HepG2 (cell line): ENCODE results near the gene GDF9. TPM values are rescaled to one million over a fixed set of nuclear protein-coding genes. Genes with fewer than 3 reads are reported as not detected.

Experiments used
- ATF5 ChIP-seq: sonication (generic); formaldehyde crosslinking; IDR thresholded peaks from 2 replicates; pipeline ENCODE4 v1.4.0; 2020; ENCODE audit warnings: mild to moderate bottlenecking, low read depth, missing genetic modification reagents
- BHLHE40 ChIP-seq: IDR thresholded peaks from 2 replicates; pipeline ENCODE4 v1.6.1; 2011; ENCODE audit warnings: low read length, improper control_type of control experiment
- CCDC6 ChIP-seq: sonication (generic); formaldehyde crosslinking; IDR thresholded peaks from 2 replicates; pipeline ENCODE4 v1.8.1; 2022; ENCODE audit warnings: mild to moderate bottlenecking, missing genetic modification reagents, moderate library complexity
- CEBPG ChIP-seq: IDR thresholded peaks from 2 replicates; pipeline ENCODE4 v1.6.1; 2016
- EED ChIP-seq: sonication (generic); formaldehyde crosslinking; IDR thresholded peaks from 2 replicates; pipeline ENCODE4 v1.5.0; 2020; ENCODE audit warnings: mild to moderate bottlenecking, missing genetic modification reagents
- GLMP ChIP-seq: sonication (generic); formaldehyde crosslinking; IDR thresholded peaks from 2 replicates; pipeline ENCODE4 v1.9.0; 2021; ENCODE audit warnings: missing genetic modification reagents, mild to moderate bottlenecking, borderline replicate concordance
- JUNB ChIP-seq: sonication (generic); formaldehyde crosslinking; IDR thresholded peaks from 2 replicates; pipeline ENCODE4 v1.8.0; 2022; ENCODE audit warnings: missing genetic modification reagents, mild to moderate bottlenecking, borderline replicate concordance
- MAFG ChIP-seq: sonication (generic); formaldehyde crosslinking; IDR thresholded peaks from 2 replicates; pipeline ENCODE4 v1.5.1; 2020; ENCODE audit warnings: mild to moderate bottlenecking, missing genetic modification reagents
- NFIC ChIP-seq: IDR thresholded peaks from 2 replicates; pipeline ENCODE4 v1.6.1; 2012; ENCODE audit warnings: mild to moderate bottlenecking, low read length, inconsistent platforms
- NR2F2 ChIP-seq: IDR thresholded peaks from 2 replicates; pipeline ENCODE4 v1.6.1; 2012; ENCODE audit warnings: low read depth, inconsistent platforms, borderline replicate concordance
- SAFB2 ChIP-seq: sonication (generic); formaldehyde crosslinking; IDR thresholded peaks from 2 replicates; pipeline ENCODE4 v1.5.1; 2020; ENCODE audit warnings: missing genetic modification reagents, low read depth, mild to moderate bottlenecking, borderline replicate concordance
- SMARCC2 ChIP-seq: fragments of 450-650 bp; IDR thresholded peaks from 2 replicates; pipeline ENCODE4 v1.6.1; 2017; ENCODE audit warnings: antibody characterized with exemption, mild to moderate bottlenecking
- TAF15 ChIP-seq: fragments of 200-400 bp; formaldehyde crosslinking; IDR thresholded peaks from one replicate; pipeline ENCODE4 v1.6.1; 2018; ENCODE audit warnings: mild to moderate bottlenecking, low read depth, low read length; ENCODE audit not compliant: poor library complexity, severe bottlenecking
- TFDP1 ChIP-seq: IDR thresholded peaks from 2 replicates; pipeline ENCODE4 v1.6.1; 2016; ENCODE audit warnings: missing compliant biosample characterization, missing genetic modification reagents, borderline replicate concordance
- THYN1 ChIP-seq: sonication (generic); formaldehyde crosslinking; IDR thresholded peaks from 2 replicates; pipeline ENCODE4 v1.8.1; 2023; ENCODE audit warnings: low read depth, mild to moderate bottlenecking, moderate library complexity, missing genetic modification reagents, borderline replicate concordance
- TOE1 ChIP-seq: sonication (generic); formaldehyde crosslinking; IDR thresholded peaks from 2 replicates; pipeline ENCODE4 v1.4.0; 2020; ENCODE audit warnings: mild to moderate bottlenecking, missing genetic modification reagents
- TOPORS ChIP-seq: sonication (generic); formaldehyde crosslinking; IDR thresholded peaks from 2 replicates; pipeline ENCODE4 v1.8.0; 2023; ENCODE audit warnings: mild to moderate bottlenecking, missing genetic modification reagents
- TRIM22 ChIP-seq: fragments of 450-650 bp; IDR thresholded peaks from 2 replicates; pipeline ENCODE4 v1.6.1; 2017
- TRIM24 ChIP-seq: sonication (generic); formaldehyde crosslinking; IDR thresholded peaks from 2 replicates; pipeline ENCODE4 v1.8.0; 2022; ENCODE audit warnings: mild to moderate bottlenecking, missing genetic modification reagents
- XRCC5 ChIP-seq: fragments of 200-400 bp; formaldehyde crosslinking; optimal IDR thresholded peaks from 2 replicates; pipeline ENCODE3; 2017; ENCODE audit warnings: mild to moderate bottlenecking, low read length
- ZNF224 ChIP-seq: sonication (generic); formaldehyde crosslinking; IDR thresholded peaks from 2 replicates; pipeline ENCODE4 v1.5.0; 2020; ENCODE audit warnings: mild to moderate bottlenecking, missing genetic modification reagents
- ZNF274 ChIP-seq: sonication (generic); formaldehyde crosslinking; IDR thresholded peaks from 2 replicates; pipeline ENCODE4 v1.5.1; 2020; ENCODE audit warnings: mild to moderate bottlenecking, missing genetic modification reagents
- ZNF446 ChIP-seq: sonication (generic); formaldehyde crosslinking; IDR thresholded peaks from 2 replicates; pipeline ENCODE4 v1.5.0; 2020; ENCODE audit warnings: mild to moderate bottlenecking, missing genetic modification reagents
- ZNF549 ChIP-seq: sonication (generic); formaldehyde crosslinking; IDR thresholded peaks from 2 replicates; pipeline ENCODE4 v1.5.0; 2020; ENCODE audit warnings: missing genetic modification reagents
- ZNF691 ChIP-seq: sonication (generic); formaldehyde crosslinking; IDR thresholded peaks from 2 replicates; pipeline ENCODE4 v1.4.0; 2020; ENCODE audit warnings: missing genetic modification reagents, low read depth, mild to moderate bottlenecking, borderline replicate concordance
- polyA plus RNA-seq, 8 experiments: library from polyadenylated mRNA; depleted of rRNA in 3 of 8; stranded (reverse) in 7 of 8; unstranded in 1 of 8; fragments of >200 nt; fragmentation: Illumina TruSeq in 4 of 8; extraction: Trizol in 4 of 8; gene quantifications; 2 replicates each; pipeline versions ENCODE4 v1.2.1 to v1.2.3, GENCODE V29; 2011 to 2016; ENCODE audit warnings: low read depth in 4 of 8, missing spikeins in 1 of 8, mixed read lengths in 1 of 8; ENCODE audit not compliant: insufficient read depth in 1 of 8
- total RNA-seq, 5 experiments: library from RNA; depleted of rRNA; stranded (reverse); fragments of >200 nt; fragmentation: Illumina TruSeq; extraction: Trizol; gene quantifications; 2 replicates each; pipeline ENCODE4 v1.2.3, GENCODE V29; 2016; ENCODE audit warnings: low read depth in 1 of 5

Gene GDF9
- total and polyA plus RNA-seq, 2 of the 13 experiments (the other 11 are each of a cell fraction or from before 2014, with no cell fraction given), result 0.33 to 0.38 TPM

- TF ChIP-seq TAF15 (no peak), SAFB2 (no peak; the same call in 1 of the 2 replicates), XRCC5 (peak; percentile 14), JUNB (no peak), TRIM24 (CRISPR knock-in tag) (no peak), ZNF446 (CRISPR knock-in tag) (peak; percentile 94), EED (no peak), SMARCC2 (no peak), CEBPG (CRISPR knock-in tag) (peak; percentile 5; the same call in 1 of the 2 replicates), TOPORS (CRISPR knock-in tag) (no peak), BHLHE40 (peak; percentile 55; the same call in 1 of the 2 replicates), CCDC6 (no peak), MAFG (CRISPR knock-in tag) (no peak), ZNF274 (CRISPR knock-in tag) (peak; percentile 65; the same call in 1 of the 2 replicates), GLMP (CRISPR knock-in tag) (no peak), TRIM22 (no peak), THYN1 (no peak), ZNF549 (CRISPR knock-in tag) (no peak), ZNF224 (CRISPR knock-in tag) (no peak), TFDP1 (CRISPR knock-in tag) (peak; percentile 80; the same call in 1 of the 2 replicates), NFIC (no peak), TOE1 (CRISPR knock-in tag) (no peak; the same call in 1 of the 2 replicates), ATF5 (no peak), ZNF691 (CRISPR knock-in tag) (no peak), NR2F2 (no peak)
These were observed 35.7 kb downstream of the GDF9 start, which contains the start of gene SHROOM1 (continued) for GRCh38 chr5:132830436-132831094.
